ENCODE measurements around the gene SDCCAG8. TPM values are rescaled to one million over a fixed set of nuclear protein-coding genes. Genes with fewer than 3 reads are reported as not detected.

Gene SDCCAG8
- total RNA-seq, 1 donor, result 42.7 TPM

DNA sequence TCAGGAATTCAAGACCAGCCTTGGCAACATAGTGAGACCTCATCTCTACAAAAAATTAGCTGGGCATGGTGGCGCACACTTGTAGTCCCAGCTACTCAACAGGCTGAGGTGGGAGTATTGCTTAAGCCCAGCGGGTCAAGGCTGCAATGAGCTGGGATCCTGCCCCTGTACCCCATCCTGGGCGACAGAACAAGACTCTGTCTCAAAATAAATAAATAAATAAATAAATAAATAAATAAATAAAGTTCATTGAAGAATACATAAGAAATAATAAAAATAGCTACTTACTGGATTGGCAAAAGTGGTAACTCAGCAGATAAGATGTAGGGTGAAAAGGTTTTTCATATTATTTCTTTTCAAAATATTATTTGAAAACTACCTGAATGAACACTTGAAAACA, 6.6 kb upstream of the SDCCAG8 start:
- H4K20me1 ChIP-seq (ENCODE audit: insufficient read depth, low read length), result peaks cover 64% of the 10 kb centered on the region
- DNase-seq (ENCODE audit: insufficient read length, low spot score, missing footprints), result no peak
- H2AFZ ChIP-seq (ENCODE audit: low read length), result no peak overlapping the region
- peaks cover 61% of the 10 kb centered on the region for H3K4me1 ChIP-seq (ENCODE audit: insufficient read depth, low read length)
- no peak overlapping the region for H3K27ac ChIP-seq (ENCODE audit: low read depth, low read length)
- H3K36me3 ChIP-seq (ENCODE audit: insufficient read depth, low read length), result peaks cover 3% of the 10 kb centered on the region
- H3K4me2 ChIP-seq (ENCODE audit: insufficient read depth, low read length), result no peak overlapping the region
- no peaks in the 10 kb centered on the region for H3K27me3 ChIP-seq (ENCODE audit: insufficient read depth, low read length)
- H3K79me2 ChIP-seq (ENCODE audit: insufficient read depth, low read length), result peaks cover 100% of the 10 kb centered on the region
- TF ChIP-seq, protein P1, sequence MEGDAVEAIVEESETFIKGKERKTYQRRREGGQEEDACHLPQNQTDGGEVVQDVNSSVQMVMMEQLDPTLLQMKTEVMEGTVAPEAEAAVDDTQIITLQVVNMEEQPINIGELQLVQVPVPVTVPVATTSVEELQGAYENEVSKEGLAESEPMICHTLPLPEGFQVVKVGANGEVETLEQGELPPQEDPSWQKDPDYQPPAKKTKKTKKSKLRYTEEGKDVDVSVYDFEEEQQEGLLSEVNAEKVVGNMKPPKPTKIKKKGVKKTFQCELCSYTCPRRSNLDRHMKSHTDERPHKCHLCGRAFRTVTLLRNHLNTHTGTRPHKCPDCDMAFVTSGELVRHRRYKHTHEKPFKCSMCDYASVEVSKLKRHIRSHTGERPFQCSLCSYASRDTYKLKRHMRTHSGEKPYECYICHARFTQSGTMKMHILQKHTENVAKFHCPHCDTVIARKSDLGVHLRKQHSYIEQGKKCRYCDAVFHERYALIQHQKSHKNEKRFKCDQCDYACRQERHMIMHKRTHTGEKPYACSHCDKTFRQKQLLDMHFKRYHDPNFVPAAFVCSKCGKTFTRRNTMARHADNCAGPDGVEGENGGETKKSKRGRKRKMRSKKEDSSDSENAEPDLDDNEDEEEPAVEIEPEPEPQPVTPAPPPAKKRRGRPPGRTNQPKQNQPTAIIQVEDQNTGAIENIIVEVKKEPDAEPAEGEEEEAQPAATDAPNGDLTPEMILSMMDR (IDR thresholded peaks at IDR 0.05; ENCODE audit: extremely low read depth, low read depth, low read length), result no peak
- no peak overlapping the region for H3K4me3 ChIP-seq (ENCODE audit: insufficient read depth, low read length)
- H3K9me3 ChIP-seq (ENCODE audit: low read depth, low read length), result no peaks in the 10 kb centered on the region

DNA sequence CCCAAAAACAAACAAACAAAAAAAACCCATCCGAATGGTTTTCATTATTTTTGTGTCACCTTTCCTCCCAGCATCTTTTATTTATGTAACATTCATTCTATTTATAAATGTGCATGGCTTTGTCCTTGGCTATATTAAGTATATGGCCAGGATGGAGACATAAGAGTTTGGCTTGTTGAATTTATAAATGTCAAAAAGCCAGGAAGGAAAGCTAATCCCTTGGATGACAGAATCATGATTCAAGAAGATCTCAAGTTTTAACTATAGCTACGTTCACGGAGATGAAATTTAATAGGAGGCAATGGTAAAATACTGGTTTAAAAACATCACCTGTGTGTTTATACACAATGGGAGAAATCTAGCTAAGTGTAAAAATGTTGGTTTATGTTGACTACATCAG, 5.7 kb upstream of the SDCCAG8 start:
- peaks cover 53% of the 10 kb centered on the region for H3K4me1 ChIP-seq (ENCODE audit: insufficient read depth, low read length)
- H4K20me1 ChIP-seq (ENCODE audit: insufficient read depth, low read length), result peaks cover 55% of the 10 kb centered on the region
- no peak overlapping the region for H3K4me3 ChIP-seq (ENCODE audit: insufficient read depth, low read length)

DNA sequence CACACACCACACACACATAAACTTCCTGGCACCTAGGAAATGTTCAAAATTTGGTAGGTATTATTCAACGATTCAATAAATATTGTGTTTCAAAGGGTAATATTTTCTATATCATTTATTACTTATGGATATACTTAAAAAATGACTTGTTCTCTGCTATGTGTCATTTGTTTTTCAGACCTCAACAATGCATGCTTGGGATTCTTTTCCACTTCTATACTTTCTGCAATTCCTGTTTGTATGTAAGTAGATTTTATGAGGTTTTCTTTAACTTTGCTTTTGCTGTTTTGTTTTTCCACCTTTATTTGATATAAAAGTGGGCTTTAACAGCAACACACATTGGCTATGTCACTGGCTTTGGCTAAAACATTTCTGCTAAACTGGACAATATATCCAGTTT, 4.3 kb upstream of the SDCCAG8 start:
- DNase-seq (ENCODE audit: insufficient read length, low spot score, missing footprints), result no peak

More for the DNA sequence above, 5.7 kb upstream of the SDCCAG8 start:
- peaks cover 98% of the 10 kb centered on the region for H3K79me2 ChIP-seq (ENCODE audit: insufficient read depth, low read length)
- H3K9me3 ChIP-seq (ENCODE audit: low read depth, low read length), result no peaks in the 10 kb centered on the region
- H2AFZ ChIP-seq (ENCODE audit: low read length), result no peak overlapping the region
- H3K36me3 ChIP-seq (ENCODE audit: insufficient read depth, low read length), result no peaks in the 10 kb centered on the region
- TF ChIP-seq, protein P1 (IDR thresholded peaks at IDR 0.05; ENCODE audit: extremely low read depth, low read depth, low read length), result no peak
- H3K27me3 ChIP-seq (ENCODE audit: insufficient read depth, low read length), result no peaks in the 10 kb centered on the region
- peak overlapping the region; percentile 38 for H3K27ac ChIP-seq (ENCODE audit: low read depth, low read length)
- DNase-seq (ENCODE audit: insufficient read length, low spot score, missing footprints), result no peak
- H3K4me2 ChIP-seq (ENCODE audit: insufficient read depth, low read length), result peak overlapping the region; percentile 93

DNA sequence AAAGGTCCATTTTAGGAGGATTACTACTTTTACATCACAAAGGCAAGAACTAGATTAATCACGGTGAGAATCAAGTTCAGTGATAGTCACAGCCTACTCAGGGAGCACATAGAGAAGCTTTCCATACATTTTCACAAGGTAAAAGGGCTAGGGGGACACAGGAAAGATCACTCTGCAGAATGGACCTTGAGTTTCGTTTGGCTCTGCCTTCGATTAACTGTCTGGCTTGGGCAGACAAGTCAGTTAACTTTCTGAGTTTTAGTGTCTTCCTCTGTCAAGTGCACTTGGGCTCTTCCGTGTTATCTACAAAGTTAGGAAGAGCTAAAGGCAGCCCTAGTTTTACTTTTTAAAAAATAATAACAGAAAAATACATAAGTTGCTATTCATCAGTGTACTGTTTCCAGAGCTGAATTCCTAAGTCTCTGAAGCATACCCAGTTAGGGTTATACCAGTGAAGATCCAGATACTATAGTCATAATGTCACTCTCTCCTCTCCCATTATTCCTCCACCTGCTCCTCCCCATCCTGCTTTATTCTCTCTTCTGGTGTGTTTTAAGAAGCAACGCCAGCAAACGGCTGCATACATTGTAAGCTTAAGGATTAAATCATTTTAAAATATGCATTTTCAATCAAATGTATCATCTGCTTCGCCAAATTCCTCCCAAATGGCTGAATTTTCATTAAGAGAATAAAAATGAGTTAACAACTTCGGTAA, 2.5 kb upstream of the SDCCAG8 start:
- H3K4me2 ChIP-seq (ENCODE audit: insufficient read depth, low read length), result peak overlapping the region; percentile 93
- H2AFZ ChIP-seq (ENCODE audit: low read length), result no peak overlapping the region
- H3K36me3 ChIP-seq (ENCODE audit: insufficient read depth, low read length), result no peaks in the 10 kb centered on the region
- no peaks in the 10 kb centered on the region for H3K9me3 ChIP-seq (ENCODE audit: low read depth, low read length)
- H3K4me1 ChIP-seq (ENCODE audit: insufficient read depth, low read length), result peaks cover 43% of the 10 kb centered on the region
- no peaks in the 10 kb centered on the region for H3K27me3 ChIP-seq (ENCODE audit: insufficient read depth, low read length)
- H3K4me3 ChIP-seq (ENCODE audit: insufficient read depth, low read length), result peak overlapping the region; percentile 95
- TF ChIP-seq, protein P1 (IDR thresholded peaks at IDR 0.05; ENCODE audit: extremely low read depth, low read depth, low read length), result no peak
- DNase-seq (ENCODE audit: insufficient read length, low spot score, missing footprints), result peak; percentile 83
- peak overlapping the region; percentile 64 for H3K27ac ChIP-seq (ENCODE audit: low read depth, low read length)
- H3K79me2 ChIP-seq (ENCODE audit: insufficient read depth, low read length), result peaks cover 96% of the 10 kb centered on the region
- peaks cover 37% of the 10 kb centered on the region for H4K20me1 ChIP-seq (ENCODE audit: insufficient read depth, low read length)

More for the DNA sequence above, 4.3 kb upstream of the SDCCAG8 start:
- Histone ChIP-seq H2AFZ (ENCODE audit: low read length) (no peak overlapping the region), H3K4me1 (ENCODE audit: insufficient read depth, low read length) (peaks cover 53% of the 10 kb centered on the region), H4K20me1 (ENCODE audit: insufficient read depth, low read length) (peaks cover 50% of the 10 kb centered on the region), H3K9me3 (ENCODE audit: low read depth, low read length) (no peaks in the 10 kb centered on the region), H3K27ac (ENCODE audit: low read depth, low read length) (peak overlapping the region; percentile 64), H3K4me2 (ENCODE audit: insufficient read depth, low read length) (peak overlapping the region; percentile 93), H3K79me2 (ENCODE audit: insufficient read depth, low read length) (peaks cover 96% of the 10 kb centered on the region), H3K4me3 (ENCODE audit: insufficient read depth, low read length) (peak overlapping the region; percentile 44), H3K36me3 (ENCODE audit: insufficient read depth, low read length) (no peaks in the 10 kb centered on the region), H3K27me3 (ENCODE audit: insufficient read depth, low read length) (no peaks in the 10 kb centered on the region)
- TF ChIP-seq, protein P1 (IDR thresholded peaks at IDR 0.05; ENCODE audit: extremely low read depth, low read depth, low read length), result no peak
